GM10266 (cell line): ENCODE data around the gene TMEM184A.

ENCODE experiments used
- DNase-seq: peaks from one replicate; pipeline ENCODE4 v3.0.0; 2012; ENCODE audit errors: extremely low spot score
- TF ChIP-seq, protein P1 (sequence below): IDR thresholded peaks from 2 replicates; pipeline ENCODE4 v1.5.1; 2012; ENCODE audit warnings: mild to moderate bottlenecking, low read depth; ENCODE audit not compliant: control insufficient read depth, insufficient read depth; ENCODE audit errors: missing control alignments

TMEM184A gene

DNA sequence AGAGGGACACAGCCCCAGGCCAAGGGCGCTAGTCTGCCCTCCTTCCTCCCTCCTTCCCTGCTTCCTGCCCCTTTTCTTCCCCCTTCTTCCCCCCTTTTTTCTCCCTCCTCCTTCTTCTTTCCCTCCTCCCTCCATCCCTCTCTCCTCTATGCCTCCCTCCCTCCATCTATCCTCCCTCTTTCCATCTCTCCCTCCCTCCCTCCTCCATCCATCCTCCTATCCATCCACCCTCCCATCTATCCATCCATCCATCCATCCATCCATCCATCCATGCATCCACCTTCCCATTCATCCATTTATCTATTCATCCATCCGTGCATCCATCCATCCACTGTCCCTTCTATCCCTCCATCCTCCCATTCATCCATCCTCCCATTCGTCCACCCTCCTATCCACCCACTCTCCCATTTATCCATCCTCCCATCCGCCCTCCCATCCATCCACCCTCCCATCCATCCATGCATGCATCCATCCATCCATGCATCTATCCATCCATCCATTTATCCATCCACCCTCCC, 38.0 kb upstream of the TMEM184A start:
- TF ChIP-seq, protein P1, sequence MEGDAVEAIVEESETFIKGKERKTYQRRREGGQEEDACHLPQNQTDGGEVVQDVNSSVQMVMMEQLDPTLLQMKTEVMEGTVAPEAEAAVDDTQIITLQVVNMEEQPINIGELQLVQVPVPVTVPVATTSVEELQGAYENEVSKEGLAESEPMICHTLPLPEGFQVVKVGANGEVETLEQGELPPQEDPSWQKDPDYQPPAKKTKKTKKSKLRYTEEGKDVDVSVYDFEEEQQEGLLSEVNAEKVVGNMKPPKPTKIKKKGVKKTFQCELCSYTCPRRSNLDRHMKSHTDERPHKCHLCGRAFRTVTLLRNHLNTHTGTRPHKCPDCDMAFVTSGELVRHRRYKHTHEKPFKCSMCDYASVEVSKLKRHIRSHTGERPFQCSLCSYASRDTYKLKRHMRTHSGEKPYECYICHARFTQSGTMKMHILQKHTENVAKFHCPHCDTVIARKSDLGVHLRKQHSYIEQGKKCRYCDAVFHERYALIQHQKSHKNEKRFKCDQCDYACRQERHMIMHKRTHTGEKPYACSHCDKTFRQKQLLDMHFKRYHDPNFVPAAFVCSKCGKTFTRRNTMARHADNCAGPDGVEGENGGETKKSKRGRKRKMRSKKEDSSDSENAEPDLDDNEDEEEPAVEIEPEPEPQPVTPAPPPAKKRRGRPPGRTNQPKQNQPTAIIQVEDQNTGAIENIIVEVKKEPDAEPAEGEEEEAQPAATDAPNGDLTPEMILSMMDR = no peak
- no peak for DNase-seq

DNA sequence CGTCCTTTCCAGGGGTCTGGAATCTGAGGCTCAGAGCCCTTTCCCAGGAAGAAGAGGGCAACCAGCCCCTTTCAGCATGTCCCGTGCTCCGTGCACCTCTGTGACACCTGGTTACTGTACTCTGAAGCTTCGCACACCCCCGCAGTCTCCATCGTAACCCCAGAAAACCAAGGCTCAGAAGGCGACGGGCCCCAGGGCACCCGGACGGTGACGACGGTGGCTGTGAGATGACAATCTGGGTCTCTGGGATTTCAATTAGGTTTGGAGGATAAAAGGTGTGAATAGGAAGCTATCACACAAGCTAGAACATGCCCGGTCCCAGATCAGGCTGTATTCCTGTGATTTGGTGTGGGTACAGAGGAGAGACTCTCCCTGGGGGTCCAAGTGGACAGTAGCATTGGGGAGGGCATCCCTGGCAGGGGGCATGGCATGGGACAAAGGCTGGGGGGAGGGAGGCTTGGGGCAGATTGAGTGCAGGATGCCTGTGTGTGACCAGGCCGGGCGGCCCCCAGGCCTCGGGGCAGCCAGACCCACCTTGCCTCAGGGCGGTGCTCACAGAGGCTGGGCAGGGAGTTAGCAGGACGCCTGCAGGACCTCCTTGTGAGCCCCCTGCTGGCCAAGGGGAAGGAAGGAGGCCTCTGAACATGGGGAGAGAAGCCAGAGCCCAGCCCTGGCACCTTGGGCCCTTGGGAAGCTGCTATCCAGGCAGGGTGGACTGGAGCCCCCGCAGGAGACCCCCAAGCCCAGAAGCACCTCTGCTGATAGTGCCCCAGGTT, 37.3 kb upstream of the TMEM184A start:
- DNase-seq = no peak
- TF ChIP-seq, protein P1 = peak; percentile 47

DNA sequence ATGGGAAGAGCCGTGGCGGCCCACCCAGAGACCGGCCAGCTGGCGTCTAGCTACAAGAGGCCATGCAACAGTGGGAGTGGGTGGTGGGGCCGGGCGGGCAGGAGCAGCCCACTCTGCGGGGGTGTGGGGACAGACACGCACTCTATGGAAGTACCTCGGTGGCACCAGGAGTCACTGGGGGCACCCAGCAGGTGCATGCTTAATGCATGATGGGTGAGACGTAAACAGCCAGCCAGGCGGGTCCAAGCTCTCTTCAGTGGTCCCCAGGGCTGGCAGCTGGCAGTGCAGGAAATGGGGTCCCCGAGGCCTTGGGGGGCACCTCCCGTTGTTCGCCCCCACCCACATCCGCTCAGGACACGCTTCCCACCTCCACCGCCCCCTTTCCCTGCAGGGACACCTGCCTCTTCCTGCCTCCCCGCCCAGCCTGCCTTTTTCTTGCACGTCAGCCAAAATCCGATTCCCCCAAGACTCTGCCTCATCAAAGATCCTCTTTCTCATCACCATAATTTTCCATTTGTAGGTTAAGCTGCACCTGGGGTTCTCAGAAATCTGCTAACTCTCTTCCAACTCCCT, 36.4 kb upstream of the TMEM184A start:
- DNase-seq = no peak
- TF ChIP-seq, protein P1 = no peak

DNA sequence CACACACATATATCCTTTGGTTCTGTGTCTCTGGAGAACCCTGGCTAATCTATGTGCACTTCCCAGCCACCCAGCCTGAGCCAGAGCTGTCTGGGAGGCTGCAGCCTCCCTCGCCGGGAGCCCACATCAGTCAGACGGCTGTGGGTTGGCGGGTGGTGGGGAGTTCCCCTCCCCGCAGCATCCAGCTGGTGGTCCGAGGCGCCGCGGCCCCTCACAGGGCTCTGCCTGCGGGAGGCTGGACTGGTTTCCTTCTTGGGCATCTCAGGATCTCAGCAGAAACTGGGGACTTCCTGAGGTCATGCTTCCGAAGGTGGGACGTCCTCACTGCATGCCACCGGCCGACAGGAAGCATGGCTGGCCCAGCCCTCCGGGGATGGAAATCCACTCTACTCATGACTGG, 35.9 kb upstream of the TMEM184A start:
- TF ChIP-seq, protein P1 = no peak
- no peak for DNase-seq

DNA sequence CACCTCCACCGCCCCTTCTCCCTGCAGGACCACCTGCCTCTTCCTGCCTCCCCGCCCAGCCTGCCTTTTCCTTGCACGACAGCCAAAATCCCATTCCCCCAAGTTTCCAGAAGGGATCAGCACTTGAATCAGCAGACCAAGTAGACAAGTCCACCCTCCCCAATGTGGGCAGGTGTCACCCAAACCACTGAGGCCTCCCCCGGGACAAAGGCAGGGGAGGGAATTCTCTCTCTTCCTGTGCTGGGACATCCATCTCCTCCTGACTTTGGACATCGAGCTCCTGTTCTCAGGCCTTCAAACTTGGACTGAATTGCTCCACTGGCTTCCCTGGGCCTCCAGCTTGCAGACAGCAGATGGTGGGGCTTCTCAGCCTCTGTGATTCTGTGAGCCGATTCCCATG, 35.4 kb upstream of the TMEM184A start:
- TF ChIP-seq, protein P1 = no peak
- no peak for DNase-seq

DNA sequence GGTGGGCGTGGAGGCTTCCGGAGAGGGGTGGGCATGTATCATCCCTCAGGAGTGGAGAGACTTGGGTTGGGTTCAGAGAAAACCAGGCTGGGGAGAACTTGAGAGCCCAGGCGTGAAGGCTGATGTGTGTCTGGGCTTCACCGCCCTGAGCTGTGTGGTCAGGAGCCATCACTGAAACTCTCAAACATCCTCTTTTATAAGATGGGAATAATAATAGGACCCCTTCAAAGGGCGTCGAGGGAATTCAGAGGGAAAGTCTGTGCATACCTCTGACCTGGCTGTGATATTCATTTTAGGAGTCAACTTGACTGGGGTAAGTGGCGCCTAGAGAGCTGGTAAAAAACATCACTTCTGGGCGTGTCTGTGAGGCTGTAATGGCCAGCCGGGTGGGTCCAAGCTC, 34.9 kb upstream of the TMEM184A start:
- no peak for DNase-seq
- TF ChIP-seq, protein P1 = no peak

DNA sequence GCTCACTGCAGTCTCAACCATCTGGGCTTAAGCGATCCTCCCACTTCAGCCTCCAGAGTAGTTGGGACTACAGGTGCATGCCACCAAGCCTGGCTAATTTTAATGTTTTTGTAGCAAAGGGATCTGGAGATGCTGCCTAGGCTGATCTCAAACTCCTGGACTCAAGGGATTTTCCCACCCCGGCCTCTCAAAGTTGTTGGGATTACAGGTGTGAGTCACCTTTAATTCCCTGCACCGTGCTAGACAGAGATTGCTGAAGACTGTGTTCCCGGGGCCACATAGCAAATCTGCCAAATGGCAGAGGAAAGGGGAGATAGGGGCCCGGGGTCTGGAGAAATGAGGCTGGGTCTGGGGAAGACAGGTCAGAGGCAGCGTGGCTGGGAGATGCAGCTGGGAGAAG, 34.5 kb upstream of the TMEM184A start:
- TF ChIP-seq, protein P1 = no peak
- DNase-seq = no peak
